ENCODE measurements around the gene FAIM.

DNA sequence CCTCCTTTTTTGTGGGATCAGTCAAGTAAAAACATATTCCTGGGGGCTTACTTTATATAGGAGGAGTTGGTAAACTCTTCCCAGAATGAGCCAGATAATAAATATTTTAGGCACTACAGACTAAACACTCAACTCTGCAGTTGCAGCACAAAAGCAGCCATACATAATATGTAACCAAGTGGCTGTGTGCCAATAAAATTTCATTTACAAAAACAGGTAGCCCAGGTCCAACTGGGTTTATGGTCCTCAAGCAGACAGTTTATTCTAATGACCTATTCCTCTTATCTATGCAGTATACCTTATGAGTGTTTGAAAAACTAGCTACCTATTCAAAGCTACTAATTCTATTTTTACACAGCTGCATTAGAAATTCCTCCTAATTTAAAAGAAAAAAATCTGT is 61.8 kb downstream of the FAIM start:
- TF ChIP-seq, protein P1, sequence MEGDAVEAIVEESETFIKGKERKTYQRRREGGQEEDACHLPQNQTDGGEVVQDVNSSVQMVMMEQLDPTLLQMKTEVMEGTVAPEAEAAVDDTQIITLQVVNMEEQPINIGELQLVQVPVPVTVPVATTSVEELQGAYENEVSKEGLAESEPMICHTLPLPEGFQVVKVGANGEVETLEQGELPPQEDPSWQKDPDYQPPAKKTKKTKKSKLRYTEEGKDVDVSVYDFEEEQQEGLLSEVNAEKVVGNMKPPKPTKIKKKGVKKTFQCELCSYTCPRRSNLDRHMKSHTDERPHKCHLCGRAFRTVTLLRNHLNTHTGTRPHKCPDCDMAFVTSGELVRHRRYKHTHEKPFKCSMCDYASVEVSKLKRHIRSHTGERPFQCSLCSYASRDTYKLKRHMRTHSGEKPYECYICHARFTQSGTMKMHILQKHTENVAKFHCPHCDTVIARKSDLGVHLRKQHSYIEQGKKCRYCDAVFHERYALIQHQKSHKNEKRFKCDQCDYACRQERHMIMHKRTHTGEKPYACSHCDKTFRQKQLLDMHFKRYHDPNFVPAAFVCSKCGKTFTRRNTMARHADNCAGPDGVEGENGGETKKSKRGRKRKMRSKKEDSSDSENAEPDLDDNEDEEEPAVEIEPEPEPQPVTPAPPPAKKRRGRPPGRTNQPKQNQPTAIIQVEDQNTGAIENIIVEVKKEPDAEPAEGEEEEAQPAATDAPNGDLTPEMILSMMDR (conservative IDR thresholded peaks at IDR 0.05; ENCODE audit: low read length), result no peak
- TF ChIP-seq EZH2phosphoT487 (IDR thresholded peaks at IDR 0.05; ENCODE audit: borderline replicate concordance, low read depth, low read length), result no peak
